Peyer's patch (tissue), 4 donors: ENCODE data around the gene LHFPL2. TPM values are rescaled to one million over a fixed set of nuclear protein-coding genes. Genes with fewer than 3 reads are reported as not detected.

Experiments
- DNase-seq, 3 donors: peaks; one replicate each; pipeline ENCODE4 v3.0.0-alpha.2; 2017 to 2019
- H3K27ac ChIP-seq, 4 donors: fragments of 200-600 bp; sonication (generic); one replicate each; pipeline ENCODE4 v1.5.1; 2016 to 2019
- H3K27me3 ChIP-seq, 2 donors: fragments of 200-600 bp; sonication (generic); one replicate each; pipeline ENCODE4 v1.5.1; 2019
- H3K36me3 ChIP-seq, 3 donors: fragments of 200-600 bp; sonication (generic); one replicate each; pipeline ENCODE4 v1.5.1; 2016 to 2019
- H3K4me1 ChIP-seq, 4 donors: fragments of 200-600 bp; sonication (generic); one replicate each; pipeline ENCODE4 v1.5.1; 2016 to 2019
- H3K4me3 ChIP-seq, 4 donors: fragments of 200-600 bp; sonication (generic); 1 replicate in 3 of 4; 2 replicates in 1 of 4; pipeline ENCODE4 v1.5.1; 2016 to 2019; ENCODE audit warnings: mild to moderate bottlenecking in 1 of 4
- H3K9me3 ChIP-seq, 4 donors: fragments of 200-600 bp; sonication (generic); one replicate each; pipeline ENCODE4 v1.5.1; 2016 to 2019; ENCODE audit warnings: mild to moderate bottlenecking in 1 of 4
- CTCF ChIP-seq, 6 experiments: fragments of 450-650 bp in 4 of 6; fragments of 200-600 bp in 2 of 6; sonication (generic) in 1 of 6; IDR thresholded peaks; one replicate each; pipeline ENCODE4 v1.5.1; 2017 to 2019; ENCODE audit warnings: antibody characterized with exemption in 6 of 6, mild to moderate bottlenecking in 3 of 6, moderate library complexity in 1 of 6
- POLR2A ChIP-seq, 2 donors: fragments of 450-650 bp; IDR thresholded peaks; one replicate each; pipeline ENCODE4 v1.5.1; 2017; ENCODE audit warnings: antibody characterized with exemption in 2 of 2, mild to moderate bottlenecking in 2 of 2, moderate library complexity in 2 of 2
- total RNA-seq, 4 donors: library from RNA; depleted of rRNA; stranded (reverse); fragments of >200 nt; gene quantifications; one replicate each; pipeline ENCODE4 v1.1.0, GENCODE V29; 2016

Gene LHFPL2
- total RNA-seq, 4 donors from 2014 or later = 22.3 to 63.4 (median 55.7) TPM

GRCh38 chr5:78487846-78488245 is 160.7 kb downstream of the LHFPL2 start:
- Histone ChIP-seq H3K27me3 (no peaks in the 10 kb centered on the region), H3K36me3 (peaks cover 0 to 21% (median 6%) of the 10 kb centered on the region in 3 donors), H3K4me1 (peaks cover 0 to 5% (median 0%) of the 10 kb centered on the region in 4 donors), H3K9me3 (no peaks in the 10 kb centered on the region), H3K27ac (no peak overlapping the region), H3K4me3 (no peak overlapping the region)
- DNase-seq = no peak
- TF ChIP-seq POLR2A (IDR thresholded peaks at IDR 0.05) (no peak), CTCF (IDR thresholded peaks at IDR 0.05) (no peak)

DNA sequence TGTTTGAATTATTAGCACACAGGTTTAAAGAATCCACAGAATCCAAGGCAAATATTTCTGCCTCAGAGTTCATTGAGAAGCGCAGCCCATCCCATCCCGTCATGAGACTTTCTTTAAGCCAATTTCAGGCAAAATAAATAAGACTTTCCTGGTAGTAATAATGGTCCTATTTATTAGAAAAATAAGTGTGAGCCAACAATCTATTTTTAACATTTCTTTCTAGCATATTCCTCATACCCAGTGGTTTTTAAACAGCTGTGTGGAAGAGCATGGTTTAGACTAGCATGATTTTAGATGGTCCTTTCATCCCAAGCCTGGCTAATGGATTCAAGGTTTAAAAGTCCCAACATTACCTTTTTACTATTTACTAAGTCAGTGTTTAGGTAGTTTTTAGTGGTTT is 162.4 kb downstream of the LHFPL2 start:
- Histone ChIP-seq H3K9me3 (no peaks in the 10 kb centered on the region), H3K27me3 (no peaks in the 10 kb centered on the region), H3K4me3 (no peak overlapping the region), H3K27ac (no peak overlapping the region), H3K4me1 (peaks cover 0 to 5% (median 0%) of the 10 kb centered on the region in 4 donors), H3K36me3 (peaks cover 0 to 29% (median 6%) of the 10 kb centered on the region in 3 donors)
- DNase-seq = no peak
- TF ChIP-seq CTCF (IDR thresholded peaks at IDR 0.05) (no peak), POLR2A (IDR thresholded peaks at IDR 0.05) (no peak)

GRCh38 chr5:78483809-78484521 is 164.6 kb downstream of the LHFPL2 start:
- peak in 1 of 3 donors; percentile 27 for DNase-seq
- Histone ChIP-seq H3K9me3 (no peaks in the 10 kb centered on the region), H3K4me3 (no peak overlapping the region), H3K27me3 (no peaks in the 10 kb centered on the region), H3K27ac (peak overlapping the region in 2 of 4 donors; percentile 1 to 8), H3K36me3 (peaks cover 0 to 29% (median 6%) of the 10 kb centered on the region in 3 donors), H3K4me1 (peaks cover 0 to 5% (median 0%) of the 10 kb centered on the region in 4 donors)
- TF ChIP-seq CTCF (IDR thresholded peaks at IDR 0.05) = no peak

GRCh38 chr5:78482948-78483347 is 165.6 kb downstream of the LHFPL2 start:
- H3K4me1 ChIP-seq = peaks cover 0 to 5% (median 0%) of the 10 kb centered on the region in 4 donors
- H3K27me3 ChIP-seq = no peaks in the 10 kb centered on the region
- peaks cover 0 to 18% (median 2%) of the 10 kb centered on the region in 3 donors for H3K36me3 ChIP-seq
- TF ChIP-seq POLR2A (IDR thresholded peaks at IDR 0.05) = no peak
- TF ChIP-seq CTCF (IDR thresholded peaks at IDR 0.05) = no peak
- no peaks in the 10 kb centered on the region for H3K9me3 ChIP-seq
- no peak for DNase-seq
- no peak overlapping the region for H3K27ac ChIP-seq
- H3K4me3 ChIP-seq = no peak overlapping the region

DNA sequence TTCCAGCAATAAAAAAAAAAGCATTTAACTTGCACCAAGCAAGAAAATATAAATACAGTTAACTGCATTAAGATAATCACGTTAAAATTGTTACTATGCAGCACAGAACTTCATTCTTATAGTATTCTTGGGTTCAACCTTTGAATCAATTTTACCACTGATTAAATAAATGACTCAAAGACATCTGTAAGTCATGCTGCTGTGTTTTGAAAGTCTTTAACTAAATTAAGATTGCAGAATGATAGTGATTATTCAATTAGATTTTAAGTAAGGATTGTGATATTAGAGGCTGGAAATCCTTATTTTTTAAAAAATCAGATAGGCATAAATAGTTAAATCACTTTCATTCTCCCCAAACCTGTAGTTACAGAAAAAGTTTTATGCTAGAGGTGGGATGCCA is 171.8 kb downstream of the LHFPL2 start:
- H3K27me3 ChIP-seq = no peaks in the 10 kb centered on the region
- TF ChIP-seq POLR2A (IDR thresholded peaks at IDR 0.05) (no peak), CTCF (IDR thresholded peaks at IDR 0.05) (no peak)
- no peak overlapping the region for H3K27ac ChIP-seq
- no peaks in the 10 kb centered on the region for H3K4me1 ChIP-seq
- DNase-seq = no peak
- peaks cover 0 to 7% (median 0%) of the 10 kb centered on the region in 3 donors for H3K36me3 ChIP-seq
- no peak overlapping the region for H3K4me3 ChIP-seq
- H3K9me3 ChIP-seq = no peaks in the 10 kb centered on the region
